HG03060 (cell line): ENCODE data around the gene OBSCN.

Experiments used
- ATAC-seq: cut with Tn5 transposase; IDR thresholded peaks from one replicate; pipeline ENCODE4 v1.9.1; 2021; ENCODE audit warnings: low read depth, moderate number of reproducible peaks; ENCODE audit not compliant: unreplicated experiment

Gene OBSCN, protein sequence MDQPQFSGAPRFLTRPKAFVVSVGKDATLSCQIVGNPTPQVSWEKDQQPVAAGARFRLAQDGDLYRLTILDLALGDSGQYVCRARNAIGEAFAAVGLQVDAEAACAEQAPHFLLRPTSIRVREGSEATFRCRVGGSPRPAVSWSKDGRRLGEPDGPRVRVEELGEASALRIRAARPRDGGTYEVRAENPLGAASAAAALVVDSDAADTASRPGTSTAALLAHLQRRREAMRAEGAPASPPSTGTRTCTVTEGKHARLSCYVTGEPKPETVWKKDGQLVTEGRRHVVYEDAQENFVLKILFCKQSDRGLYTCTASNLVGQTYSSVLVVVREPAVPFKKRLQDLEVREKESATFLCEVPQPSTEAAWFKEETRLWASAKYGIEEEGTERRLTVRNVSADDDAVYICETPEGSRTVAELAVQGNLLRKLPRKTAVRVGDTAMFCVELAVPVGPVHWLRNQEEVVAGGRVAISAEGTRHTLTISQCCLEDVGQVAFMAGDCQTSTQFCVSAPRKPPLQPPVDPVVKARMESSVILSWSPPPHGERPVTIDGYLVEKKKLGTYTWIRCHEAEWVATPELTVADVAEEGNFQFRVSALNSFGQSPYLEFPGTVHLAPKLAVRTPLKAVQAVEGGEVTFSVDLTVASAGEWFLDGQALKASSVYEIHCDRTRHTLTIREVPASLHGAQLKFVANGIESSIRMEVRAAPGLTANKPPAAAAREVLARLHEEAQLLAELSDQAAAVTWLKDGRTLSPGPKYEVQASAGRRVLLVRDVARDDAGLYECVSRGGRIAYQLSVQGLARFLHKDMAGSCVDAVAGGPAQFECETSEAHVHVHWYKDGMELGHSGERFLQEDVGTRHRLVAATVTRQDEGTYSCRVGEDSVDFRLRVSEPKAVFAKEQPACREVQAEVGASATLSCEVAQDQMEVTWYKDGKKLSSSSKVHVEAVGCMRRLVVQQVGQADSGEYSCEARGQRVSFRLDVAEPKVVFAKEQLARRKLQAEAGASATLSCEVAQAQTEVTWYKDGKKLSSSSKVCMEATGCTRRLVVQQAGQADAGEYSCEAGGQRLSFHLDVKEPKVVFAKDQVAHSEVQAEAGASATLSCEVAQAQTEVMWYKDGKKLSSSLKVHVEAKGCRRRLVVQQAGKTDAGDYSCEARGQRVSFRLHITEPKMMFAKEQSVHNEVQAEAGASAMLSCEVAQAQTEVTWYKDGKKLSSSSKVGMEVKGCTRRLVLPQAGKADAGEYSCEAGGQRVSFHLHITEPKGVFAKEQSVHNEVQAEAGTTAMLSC (N-terminal part only)

GRCh38 chr1:228207851-228208821 lies at the start of gene OBSCN:
Gene OBSCN, plus strand, starts transcription at chr1:228208044. Its CDS starts 3,740 bp downstream, at chr1:228211784.
- no peak for ATAC-seq

DNA sequence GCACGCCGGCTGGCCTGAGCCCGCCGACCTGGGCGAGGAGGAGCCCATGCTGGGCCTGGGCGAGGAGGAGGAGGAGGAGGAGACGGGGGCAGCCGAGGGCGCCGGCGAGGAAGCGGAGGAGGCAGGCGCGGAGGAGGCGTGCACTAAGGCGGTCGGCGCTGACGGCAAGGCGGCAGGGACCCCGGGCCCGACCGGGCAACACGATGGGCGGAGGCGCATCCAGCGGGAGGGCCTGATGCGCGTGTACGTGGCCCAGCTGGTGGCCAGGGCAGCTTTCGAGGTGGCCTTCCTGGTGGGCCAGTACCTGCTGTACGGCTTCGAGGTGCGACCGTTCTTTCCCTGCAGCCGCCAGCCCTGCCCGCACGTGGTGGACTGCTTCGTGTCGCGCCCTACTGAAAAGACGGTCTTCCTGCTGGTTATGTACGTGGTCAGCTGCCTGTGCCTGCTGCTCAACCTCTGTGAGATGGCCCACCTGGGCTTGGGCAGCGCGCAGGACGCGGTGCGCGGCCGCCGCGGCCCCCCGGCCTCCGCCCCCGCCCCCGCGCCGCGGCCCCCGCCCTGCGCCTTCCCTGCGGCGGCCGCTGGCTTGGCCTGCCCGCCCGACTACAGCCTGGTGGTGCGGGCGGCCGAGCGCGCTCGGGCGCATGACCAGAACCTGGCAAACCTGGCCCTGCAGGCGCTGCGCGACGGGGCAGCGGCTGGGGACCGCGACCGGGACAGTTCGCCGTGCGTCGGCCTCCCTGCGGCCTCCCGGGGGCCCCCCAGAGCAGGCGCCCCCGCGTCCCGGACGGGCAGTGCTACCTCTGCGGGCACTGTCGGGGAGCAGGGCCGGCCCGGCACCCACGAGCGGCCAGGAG lies 49.5 kb upstream of the OBSCN start:
- ATAC-seq = no peak

- ATAC-seq = no peak
These were observed 48.7 kb upstream of the OBSCN start for GRCh38 chr1:228159008-228159665.

DNA sequence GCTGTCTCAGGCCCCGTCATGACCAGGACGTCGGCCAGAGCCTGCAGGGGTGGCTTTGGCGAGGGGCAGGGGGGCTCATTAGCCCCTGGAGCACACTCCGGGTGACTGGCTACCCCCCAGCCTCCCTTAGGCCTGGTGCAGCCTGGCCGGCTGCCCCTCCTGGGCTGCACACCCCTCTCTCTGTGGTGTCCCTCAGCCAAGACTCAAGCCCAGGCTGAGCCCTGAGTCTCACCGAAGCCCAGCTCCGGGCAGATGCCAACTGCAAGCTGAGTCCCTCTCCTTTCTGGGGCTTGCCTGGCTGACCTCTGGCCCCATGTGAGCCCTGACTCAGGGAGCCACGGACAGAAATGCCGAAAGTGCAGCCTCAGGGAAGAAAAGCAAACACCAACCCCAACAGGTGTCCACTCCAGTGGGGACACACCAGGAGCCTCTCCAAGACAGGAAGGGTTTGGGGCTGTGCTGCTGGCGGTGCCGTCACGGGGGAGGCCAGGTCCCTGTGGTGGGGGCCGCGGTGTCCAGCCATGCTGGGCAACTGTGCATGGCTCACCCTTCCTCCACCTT lies 47.6 kb upstream of the OBSCN start:
- ATAC-seq = no peak

- no peak for ATAC-seq
These were observed 46.5 kb upstream of the OBSCN start for GRCh38 chr1:228161362-228161761.

GRCh38 chr1:228161866-228162265 lies 46.0 kb upstream of the OBSCN start:
- ATAC-seq = no peak

DNA sequence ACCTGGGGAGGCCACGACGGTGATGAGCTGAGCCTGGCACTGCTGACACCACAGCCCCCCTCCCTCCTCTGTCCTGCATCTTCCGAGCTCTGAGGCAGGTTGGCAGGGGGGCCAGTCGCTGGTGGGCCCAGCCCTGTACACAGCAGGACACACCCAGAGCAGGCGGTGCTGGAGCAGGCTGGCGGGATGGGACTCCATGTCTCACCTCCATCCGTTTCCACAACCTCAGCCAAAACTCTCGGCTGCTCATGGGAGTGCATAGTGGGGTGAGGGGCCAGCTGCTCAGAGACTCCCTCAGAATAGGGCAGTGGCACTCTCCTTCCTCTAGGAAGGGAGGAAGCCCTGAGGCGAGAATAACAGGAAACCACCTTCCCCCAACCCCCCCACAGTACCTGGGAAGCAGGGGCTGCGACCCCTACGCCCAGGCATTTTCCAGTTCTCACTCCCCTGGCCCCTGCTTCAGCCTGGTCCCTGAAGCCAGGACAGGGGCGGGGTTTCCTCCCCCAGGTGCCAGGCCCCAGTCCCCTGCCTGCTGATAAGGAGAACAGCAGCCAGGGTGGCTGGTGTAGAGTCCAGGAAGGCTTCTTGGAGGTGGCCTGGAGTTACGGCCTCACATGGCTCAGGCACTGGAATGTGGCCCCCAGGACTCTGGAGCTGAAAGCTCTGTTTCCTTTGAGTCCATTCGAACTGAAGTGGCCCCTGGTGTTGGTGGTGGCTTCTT lies 45.4 kb upstream of the OBSCN start:
- ATAC-seq = no peak

GRCh38 chr1:228163007-228163753 lies 44.7 kb upstream of the OBSCN start:
- no peak for ATAC-seq

DNA sequence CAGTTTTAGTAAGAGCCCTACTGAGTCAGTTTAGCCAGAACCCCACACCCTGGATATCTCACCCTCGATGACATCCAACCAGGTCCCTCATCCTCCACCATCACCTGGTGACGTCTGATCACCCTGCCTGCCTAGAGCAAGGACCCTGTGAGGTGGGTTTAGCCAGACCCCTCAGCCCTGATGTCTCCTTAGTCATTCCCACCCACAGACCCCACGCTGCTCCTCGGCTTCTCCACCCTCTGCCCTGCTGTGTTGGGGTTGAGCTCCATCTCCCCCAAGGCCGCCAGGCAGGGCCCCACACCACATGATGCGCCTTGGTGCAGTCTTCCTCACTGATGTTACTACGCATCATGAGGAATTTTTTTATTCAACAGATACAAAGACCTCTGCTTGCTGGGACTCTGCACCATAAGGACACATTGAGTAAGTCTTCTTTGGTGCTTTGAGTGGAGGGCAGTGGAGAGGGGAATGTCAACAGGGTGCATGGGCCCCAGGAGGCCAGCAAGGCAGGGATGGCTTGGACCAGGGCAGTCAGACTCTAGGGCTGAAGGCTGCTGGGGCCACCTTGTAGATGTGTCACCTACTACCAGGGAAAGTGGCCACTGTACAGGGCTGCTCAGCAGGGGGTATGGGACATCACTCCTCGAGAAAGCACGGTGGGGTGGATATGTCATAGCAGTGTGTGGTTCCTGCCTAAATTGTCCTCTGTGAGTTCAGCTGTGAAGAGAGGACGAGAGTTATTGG lies 43.9 kb upstream of the OBSCN start:
- ATAC-seq = no peak

GRCh38 chr1:228164561-228165371 lies 43.1 kb upstream of the OBSCN start:
- ATAC-seq = no peak

DNA sequence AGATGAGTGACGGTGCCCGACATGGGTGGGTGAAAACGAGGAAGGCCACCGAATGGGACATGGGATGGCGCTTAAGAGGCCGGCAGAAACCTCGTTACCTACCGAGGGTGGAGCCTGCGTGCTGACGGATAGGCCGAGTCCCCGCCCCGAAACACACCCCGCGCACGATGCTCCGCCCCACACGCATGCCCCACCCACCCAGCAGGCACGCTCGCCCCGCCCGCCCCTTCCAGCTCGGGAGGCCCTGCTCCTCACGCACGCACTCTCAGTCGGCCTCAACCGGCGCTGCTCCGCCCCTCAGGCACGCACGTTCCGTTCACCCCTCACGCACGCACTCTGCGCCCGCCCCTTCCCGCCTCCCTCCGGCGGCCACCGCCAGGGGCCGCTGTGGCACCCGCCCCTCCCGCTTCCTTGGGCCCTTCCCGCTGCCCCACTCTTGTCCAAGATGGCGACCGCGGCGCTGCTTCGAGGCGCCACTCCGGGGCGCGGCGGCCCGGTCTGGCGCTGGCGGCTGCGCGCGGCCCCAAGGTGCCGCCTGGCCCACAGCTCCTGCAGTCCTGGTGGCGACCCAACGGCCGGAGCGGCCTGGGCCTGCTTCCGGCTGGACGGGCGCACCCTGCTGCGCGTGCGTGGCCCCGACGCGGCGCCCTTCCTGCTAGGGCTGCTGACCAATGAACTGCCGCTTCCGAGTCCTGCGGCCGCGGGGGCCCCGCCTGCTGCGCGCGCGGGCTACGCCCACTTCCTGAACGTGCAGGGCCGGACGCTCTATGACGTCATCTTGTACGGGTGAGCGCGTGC lies 42.3 kb upstream of the OBSCN start, which contains the start of gene IBA57:
Gene IBA57, plus strand, starts transcription at position 433 of the 798 bp plus-strand sequence. Its CDS starts 13 bp downstream, at position 446.
- ATAC-seq = peak; percentile 66

DNA sequence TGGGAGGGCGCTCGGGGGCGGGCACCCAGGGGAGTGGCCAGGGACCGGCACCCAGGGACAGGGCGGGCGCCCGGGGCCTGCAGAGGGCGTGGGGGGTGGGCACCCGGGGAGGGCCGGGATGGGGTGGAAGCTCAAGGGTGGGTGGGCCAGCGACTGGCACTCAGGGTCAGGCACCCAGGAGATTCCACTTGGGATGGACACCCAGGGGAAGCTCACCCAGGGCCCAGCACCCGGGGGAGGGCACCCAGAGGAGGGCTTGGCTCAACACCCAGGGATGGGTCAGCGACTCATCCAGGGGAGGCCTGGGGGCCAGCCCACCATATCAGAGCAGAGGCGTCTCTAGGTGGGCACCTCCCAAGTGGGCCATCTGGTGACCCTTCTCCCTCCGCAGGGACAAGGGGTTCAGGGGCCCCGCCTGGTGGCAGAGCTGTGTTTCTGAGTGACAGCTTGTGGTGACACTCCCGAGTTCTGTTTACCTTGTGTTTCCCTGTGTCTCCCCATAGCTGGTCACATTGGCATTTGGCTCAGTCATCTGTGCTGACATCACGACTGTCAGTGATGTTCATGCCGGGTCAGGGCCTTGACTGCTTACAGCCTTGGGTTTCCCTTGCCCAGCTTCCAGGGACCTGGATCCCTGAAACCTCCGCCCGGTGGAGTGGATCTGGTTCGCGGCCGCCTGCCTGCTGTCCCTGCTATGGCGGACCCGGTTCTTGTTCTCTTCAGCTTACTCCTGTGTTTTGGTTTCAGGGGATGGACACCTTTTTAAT lies 41.5 kb upstream of the OBSCN start:
- peak; percentile 8 for ATAC-seq

GRCh38 chr1:228168563-228169270 lies 39.1 kb upstream of the OBSCN start:
- no peak for ATAC-seq
